Head of caudate nucleus (tissue), 42 donors: ENCODE results near the gene TXNDC5.
"Not testable (repeated sequence)": the region's sequence is repeated elsewhere in the genome, so short reads cannot be mapped to it uniquely, and the experiment has no call there.

Experiments used
- DNase-seq, 42 donors: peaks; one replicate each; pipeline versions ENCODE4 v3.0.0 to v3.0.0-alpha.2; 2020 to 2021; ENCODE audit warnings: mixed read lengths in 7 of 42
- intact Hi-C: fragments of 100-400 bp; cut with DNase I; formaldehyde crosslinking; loops from one replicate; pipeline ENCODE4 v1.15.0; 2022

Gene TXNDC5

GRCh38 chr6:7899101-7899888 lies 11.3 kb downstream of the TXNDC5 start:
- intact Hi-C loops, result no loop called here
- peak in 27 of 42 donors; percentile 13 to 70 (median 35) for DNase-seq

- DNase-seq, intact Hi-C loops: not testable (repeated sequence)
Measured at GRCh38 chr6:7898193-7898586, 12.4 kb downstream of the TXNDC5 start.

GRCh38 chr6:7897461-7898192 lies 13.0 kb downstream of the TXNDC5 start:
- intact Hi-C loops, result no loop called here
- DNase-seq, result no peak

GRCh38 chr6:7896465-7896987 lies 14.1 kb downstream of the TXNDC5 start:
- intact Hi-C loops, result no loop called here
- DNase-seq, result no peak

GRCh38 chr6:7895125-7895423 lies 15.5 kb downstream of the TXNDC5 start:
- intact Hi-C loops, result no loop called here
- no peak for DNase-seq

GRCh38 chr6:7894262-7895124 lies 16.1 kb downstream of the TXNDC5 start:
- intact Hi-C loops, result no loop called here
- no peak for DNase-seq

GRCh38 chr6:7893342-7893741 lies 17.2 kb downstream of the TXNDC5 start:
- intact Hi-C loops, result no loop called here
- DNase-seq, result no peak

GRCh38 chr6:7892367-7892766 lies 18.2 kb downstream of the TXNDC5 start:
- intact Hi-C loops, DNase-seq: not testable (repeated sequence)

GRCh38 chr6:7891078-7891872 lies 19.3 kb downstream of the TXNDC5 start:
- DNase-seq, result no peak
- intact Hi-C loops, result no loop called here

- no peak for DNase-seq
- intact Hi-C loops, result no loop called here
Measured at GRCh38 chr6:7888587-7889357, 21.8 kb downstream of the TXNDC5 start.

GRCh38 chr6:7887278-7887991 lies 23.2 kb downstream of the TXNDC5 start:
- DNase-seq, result no peak
- intact Hi-C loops, result no loop called here

- no peak for DNase-seq
- intact Hi-C loops, result no loop called here
Measured at GRCh38 chr6:7886132-7886531, 24.5 kb downstream of the TXNDC5 start.

GRCh38 chr6:7883381-7883780 lies 27.2 kb downstream of the TXNDC5 start:
- no peak for DNase-seq
- intact Hi-C loops, result no loop called here

GRCh38 chr6:7882505-7883257 lies 27.9 kb downstream of the TXNDC5 start:
- no peak for DNase-seq
- intact Hi-C loops, result no loop called here

GRCh38 chr6:7881765-7882500 lies 28.7 kb downstream of the TXNDC5 start:
- DNase-seq, result no peak
- intact Hi-C loops, result no loop called here

- intact Hi-C loops, result no loop called here
- DNase-seq, result no peak
Measured at GRCh38 chr6:7880718-7881107, 29.9 kb downstream of the TXNDC5 start.
